PC-9 (cell line): ENCODE results near the gene CCL11. TPM values are rescaled to one million over a fixed set of nuclear protein-coding genes. Genes with fewer than 3 reads are reported as not detected.

Source experiments
- BruUV-seq: library from RNA; stranded (reverse); fragments of 400-500 nt; replicated peaks from 2 replicates; lab custom pipeline; 2021; lab: Mats Ljungman, UMichigan
- CTCF ChIA-PET: fragments of 300-600 bp; sonication (Branson Sonifier 250); formaldehyde crosslinking; loops from one replicate; lab custom pipeline; 2022; ENCODE audit warnings: antibody characterized with exemption; lab: Charles Lee
- POLR2A ChIA-PET: fragments of 300-600 bp; sonication (Branson Sonifier 250); formaldehyde crosslinking; loops from one replicate; lab custom pipeline; 2022; ENCODE audit warnings: antibody characterized with exemption; ENCODE audit not compliant: unreplicated experiment; lab: Charles Lee
- DNase-seq, 2 experiments: peaks; one replicate each; pipeline versions ENCODE4 v3.0.0 to v3.0.0-alpha.2; 2015 to 2022; ENCODE audit warnings: mixed read lengths in 1 of 2
- H2AFZ ChIP-seq: fragments of 200-600 bp; sonication (generic); 2 replicates; pipeline ENCODE4 v1.8.1; 2017; ENCODE audit warnings: antibody characterized with exemption
- H3F3A ChIP-seq: fragments of 200-600 bp; sonication (generic); 2 replicates; pipeline ENCODE4 v1.8.1; 2017; ENCODE audit warnings: antibody characterized with exemption, mild to moderate bottlenecking, low read depth; ENCODE audit not compliant: insufficient read depth
- H3K27ac ChIP-seq: fragments of 200-600 bp; sonication (generic); 2 replicates; pipeline ENCODE4 v1.6.1; 2016; ENCODE audit warnings: mixed run types
- H3K27me3 ChIP-seq: fragments of 200-600 bp; sonication (generic); 2 replicates; pipeline ENCODE4 v1.6.1; 2016; ENCODE audit warnings: low read depth, mixed run types; ENCODE audit not compliant: insufficient read depth
- H3K36me3 ChIP-seq: fragments of 200-600 bp; sonication (generic); 2 replicates; pipeline ENCODE4 v1.6.1; 2016; ENCODE audit warnings: low read depth, mixed run types
- H3K4me1 ChIP-seq: fragments of 200-600 bp; sonication (generic); replicated peaks from 2 replicates; pipeline ENCODE4 v1.6.1; 2016; ENCODE audit warnings: mixed run types; ENCODE audit not compliant: insufficient read depth
- H3K4me2 ChIP-seq: fragments of 200-600 bp; sonication (generic); 2 replicates; pipeline ENCODE4 v1.6.1; 2017; ENCODE audit warnings: mixed run types
- H3K4me3 ChIP-seq: fragments of 200-600 bp; sonication (generic); 2 replicates; pipeline ENCODE4 v1.6.1; 2016; ENCODE audit warnings: mixed run types
- H3K79me2 ChIP-seq: fragments of 200-600 bp; sonication (generic); 2 replicates; pipeline ENCODE4 v1.6.1; 2017; ENCODE audit warnings: low read depth, mixed run types
- H3K9me2 ChIP-seq: fragments of 200-600 bp; sonication (generic); 2 replicates; pipeline ENCODE4 v1.8.1; 2017; ENCODE audit warnings: mild to moderate bottlenecking; ENCODE audit not compliant: insufficient read depth
- H3K9me3 ChIP-seq: fragments of 200-600 bp; sonication (generic); 2 replicates; pipeline ENCODE4 v1.8.1; 2016; ENCODE audit warnings: low read depth; ENCODE audit not compliant: insufficient read depth
- H4K20me1 ChIP-seq: fragments of 200-600 bp; sonication (generic); 2 replicates; pipeline ENCODE4 v1.8.1; 2017; ENCODE audit not compliant: insufficient read depth
- EZH2 ChIP-seq: fragments of 200-600 bp; sonication (generic); IDR thresholded peaks from 2 replicates; pipeline ENCODE4 v1.8.0; 2017; ENCODE audit warnings: antibody characterized with exemption, low read depth
- intact Hi-C: fragments of 100-400 bp; cut with micrococcal nuclease; formaldehyde crosslinking; loops from one replicate; pipeline ENCODE4 v1.10.0; 2022; ENCODE audit not compliant: unreplicated experiment
- total RNA-seq: library from RNA; stranded (reverse); gene quantifications from 2 replicates; pipeline ENCODE4 v1.2.3, GENCODE V29; 2021
- TF ChIP-seq, protein P1 (sequence below): fragments of 200-600 bp; sonication (generic); conservative IDR thresholded peaks from 2 replicates; pipeline ENCODE4 v1.6.1; 2017; ENCODE audit warnings: mixed run types, antibody characterized with exemption, mild to moderate bottlenecking, moderate library complexity

CCL11 gene
- total RNA-seq, 1 experiment from 2014 or later = not detected

DNA sequence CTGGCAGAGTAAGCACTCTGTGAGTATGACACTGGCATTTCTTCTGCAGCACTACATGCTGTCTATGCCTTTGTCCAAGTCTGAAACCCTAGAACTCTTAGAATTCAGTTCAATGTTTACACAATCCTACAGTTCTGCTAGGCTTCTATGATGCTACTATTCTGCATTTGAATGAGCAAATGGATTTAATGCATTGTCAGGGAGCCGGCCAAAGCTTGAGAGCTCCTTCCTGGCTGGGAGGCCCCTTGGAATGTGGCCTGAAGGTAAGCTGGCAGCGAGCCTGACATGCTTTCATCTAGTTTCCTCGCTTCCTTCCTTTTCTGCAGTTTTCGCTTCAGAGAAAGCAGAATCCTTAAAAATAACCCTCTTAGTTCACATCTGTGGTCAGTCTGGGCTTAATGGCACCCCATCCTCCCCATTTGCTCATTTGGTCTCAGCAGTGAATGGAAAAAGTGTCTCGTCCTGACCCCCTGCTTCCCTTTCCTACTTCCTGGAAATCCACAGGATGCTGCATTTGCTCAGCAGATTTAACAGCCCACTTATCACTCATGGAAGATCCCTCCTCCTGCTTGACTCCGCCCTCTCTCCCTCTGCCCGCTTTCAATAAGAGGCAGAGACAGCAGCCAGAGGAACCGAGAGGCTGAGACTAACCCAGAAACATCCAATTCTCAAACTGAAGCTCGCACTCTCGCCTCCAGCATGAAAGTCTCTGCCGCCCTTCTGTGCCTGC is 30.7 kb upstream of the CCL11 start, which contains the start of gene CCL2:
Gene CCL2, plus strand, starts transcription at position 635 of the 730 bp plus-strand sequence. Its CDS starts 65 bp downstream, at position 700.
- H3K9me3 ChIP-seq = no peaks in the 10 kb centered on the region
- TF ChIP-seq EZH2 = no peak
- TF ChIP-seq, protein P1, sequence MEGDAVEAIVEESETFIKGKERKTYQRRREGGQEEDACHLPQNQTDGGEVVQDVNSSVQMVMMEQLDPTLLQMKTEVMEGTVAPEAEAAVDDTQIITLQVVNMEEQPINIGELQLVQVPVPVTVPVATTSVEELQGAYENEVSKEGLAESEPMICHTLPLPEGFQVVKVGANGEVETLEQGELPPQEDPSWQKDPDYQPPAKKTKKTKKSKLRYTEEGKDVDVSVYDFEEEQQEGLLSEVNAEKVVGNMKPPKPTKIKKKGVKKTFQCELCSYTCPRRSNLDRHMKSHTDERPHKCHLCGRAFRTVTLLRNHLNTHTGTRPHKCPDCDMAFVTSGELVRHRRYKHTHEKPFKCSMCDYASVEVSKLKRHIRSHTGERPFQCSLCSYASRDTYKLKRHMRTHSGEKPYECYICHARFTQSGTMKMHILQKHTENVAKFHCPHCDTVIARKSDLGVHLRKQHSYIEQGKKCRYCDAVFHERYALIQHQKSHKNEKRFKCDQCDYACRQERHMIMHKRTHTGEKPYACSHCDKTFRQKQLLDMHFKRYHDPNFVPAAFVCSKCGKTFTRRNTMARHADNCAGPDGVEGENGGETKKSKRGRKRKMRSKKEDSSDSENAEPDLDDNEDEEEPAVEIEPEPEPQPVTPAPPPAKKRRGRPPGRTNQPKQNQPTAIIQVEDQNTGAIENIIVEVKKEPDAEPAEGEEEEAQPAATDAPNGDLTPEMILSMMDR = no peak
- no peaks in the 10 kb centered on the region for H3K36me3 ChIP-seq
- BruUV-seq = no TSS peak
- H3K4me3 ChIP-seq = no peak within 1 kb of the TSS
- no peaks in the 10 kb centered on the region for H3F3A ChIP-seq
- H2AFZ ChIP-seq = no peak within 1 kb of the TSS
- no peak within 1 kb of the TSS for H3K27ac ChIP-seq
- no peak within 1 kb of the TSS for H3K4me2 ChIP-seq
- no peaks in the 10 kb centered on the region for H3K4me1 ChIP-seq
- peaks cover 33% of the 10 kb centered on the region; the same call in 1 of the 2 replicates for H3K27me3 ChIP-seq
- intact Hi-C loops = no loop called here
- H3K9me2 ChIP-seq = no peaks in the 10 kb centered on the region
- POLR2A ChIA-PET = interaction anchor here (0.6 kb wide), 1 partner anchor 1427 kb away, joined by 3 read pairs; no protein-coding TSS in a partner anchor
- DNase-seq = peak in 1 of 2 experiments; percentile 1
- CTCF ChIA-PET = no interaction called here
- H3K79me2 ChIP-seq = no peaks in the 10 kb centered on the region
- H4K20me1 ChIP-seq = no peaks in the 10 kb centered on the region

DNA sequence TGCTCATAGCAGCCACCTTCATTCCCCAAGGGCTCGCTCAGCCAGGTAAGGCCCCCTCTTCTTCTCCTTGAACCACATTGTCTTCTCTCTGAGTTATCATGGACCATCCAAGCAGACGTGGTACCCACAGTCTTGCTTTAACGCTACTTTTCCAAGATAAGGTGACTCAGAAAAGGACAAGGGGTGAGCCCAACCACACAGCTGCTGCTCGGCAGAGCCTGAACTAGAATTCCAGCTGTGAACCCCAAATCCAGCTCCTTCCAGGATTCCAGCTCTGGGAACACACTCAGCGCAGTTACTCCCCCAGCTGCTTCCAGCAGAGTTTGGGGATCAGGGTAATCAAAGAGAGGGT is 30.2 kb upstream of the CCL11 start:
- no peaks in the 10 kb centered on the region for H3K4me1 ChIP-seq
- no peaks in the 10 kb centered on the region for H3F3A ChIP-seq
- POLR2A ChIA-PET = no interaction called here
- H3K9me2 ChIP-seq = no peaks in the 10 kb centered on the region
- intact Hi-C loops = no loop called here
- CTCF ChIA-PET = no interaction called here
- no peaks in the 10 kb centered on the region for H3K79me2 ChIP-seq
- no peak overlapping the region for H2AFZ ChIP-seq
- no peak overlapping the region for H3K27ac ChIP-seq
- no peak overlapping the region for H3K4me3 ChIP-seq
- no peaks in the 10 kb centered on the region for H3K36me3 ChIP-seq
- no peak overlapping the region for H3K4me2 ChIP-seq
- TF ChIP-seq, protein P1 = no peak
- TF ChIP-seq EZH2 = no peak
- BruUV-seq = no TSS peak
- H3K27me3 ChIP-seq = peaks cover 33% of the 10 kb centered on the region; the same call in 1 of the 2 replicates
- no peaks in the 10 kb centered on the region for H3K9me3 ChIP-seq
- H4K20me1 ChIP-seq = no peaks in the 10 kb centered on the region
- DNase-seq = no peak

DNA sequence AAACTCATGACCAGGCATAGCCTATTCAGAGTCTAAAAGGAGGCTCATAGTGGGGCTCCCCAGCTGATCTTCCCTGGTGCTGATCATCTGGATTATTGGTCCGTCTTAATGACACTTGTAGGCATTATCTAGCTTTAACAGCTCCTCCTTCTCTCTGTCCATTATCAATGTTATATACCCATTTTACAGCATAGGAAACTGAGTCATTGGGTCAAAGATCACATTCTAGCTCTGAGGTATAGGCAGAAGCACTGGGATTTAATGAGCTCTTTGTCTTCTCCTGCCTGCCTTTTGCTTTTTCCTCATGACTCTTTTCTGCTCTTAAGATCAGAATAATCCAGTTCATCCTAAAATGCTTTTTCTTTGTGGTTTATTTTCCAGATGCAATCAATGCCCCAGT is 29.7 kb upstream of the CCL11 start:
- CTCF ChIA-PET = no interaction called here
- no peak overlapping the region for H3K27ac ChIP-seq
- H3F3A ChIP-seq = no peaks in the 10 kb centered on the region
- no peak overlapping the region for H2AFZ ChIP-seq
- BruUV-seq = no TSS peak
- POLR2A ChIA-PET = no interaction called here
- H3K36me3 ChIP-seq = no peaks in the 10 kb centered on the region
- intact Hi-C loops = no loop called here
- H3K4me3 ChIP-seq = no peak overlapping the region
- H3K79me2 ChIP-seq = no peaks in the 10 kb centered on the region
- no peaks in the 10 kb centered on the region for H3K9me2 ChIP-seq
- no peaks in the 10 kb centered on the region for H3K9me3 ChIP-seq
- no peak for DNase-seq
- H3K4me2 ChIP-seq = no peak overlapping the region
- TF ChIP-seq, protein P1 = no peak
- no peak for TF ChIP-seq EZH2
- H4K20me1 ChIP-seq = no peaks in the 10 kb centered on the region
- peaks cover 33% of the 10 kb centered on the region; the same call in 1 of the 2 replicates for H3K27me3 ChIP-seq
- no peaks in the 10 kb centered on the region for H3K4me1 ChIP-seq
